ENCODE data around the gene DYRK1A. TPM values are rescaled to one million over a fixed set of nuclear protein-coding genes. Genes with fewer than 3 reads are reported as not detected.

The DYRK1A gene
- polyA plus RNA-seq, 1 donor from 2014 or later: 94.8 TPM

DNA sequence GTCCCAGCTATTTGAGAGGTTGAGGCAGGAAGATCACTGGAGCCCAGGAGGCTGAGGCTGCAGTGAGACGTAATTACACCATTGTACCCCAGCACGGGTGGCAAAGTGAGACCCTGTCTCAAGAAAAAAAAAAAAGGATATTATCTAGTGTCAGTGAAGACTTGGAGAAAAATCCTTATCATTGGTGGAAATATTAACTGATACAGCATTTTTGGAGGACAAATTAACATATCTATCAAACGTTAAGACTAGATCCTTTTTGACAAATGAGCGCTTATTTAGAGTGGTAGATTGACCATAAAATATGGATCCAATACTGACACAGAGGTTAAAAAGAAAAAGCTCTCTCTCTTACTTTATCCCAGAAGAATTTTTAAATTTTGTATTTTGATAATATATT is 35.2 kb upstream of the DYRK1A start:
- Histone ChIP-seq H3K27me3 (ENCODE audit: insufficient read depth, low read depth, low read length) (no peaks in the 10 kb centered on the region), H3K9ac (ENCODE audit: low read length) (no peak overlapping the region), H3K79me2 (replicated peaks; ENCODE audit: insufficient read depth, low read length) (no peaks in the 10 kb centered on the region), H3K36me3 (ENCODE audit: insufficient read depth, low read length) (no peaks in the 10 kb centered on the region), H3K4me3 (ENCODE audit: low read length) (no peak overlapping the region), H3K27ac (ENCODE audit: low read length) (no peak overlapping the region), H3K9me3 (ENCODE audit: low read length) (no peaks in the 10 kb centered on the region), H3K9me2 (ENCODE audit: insufficient read depth, low read length) (no peaks in the 10 kb centered on the region), H4K20me1 (ENCODE audit: insufficient read depth) (no peaks in the 10 kb centered on the region), H2AFZ (ENCODE audit: low read depth, low read length) (no peak overlapping the region), H3F3A (ENCODE audit: insufficient read depth, low read length, poor library complexity, severe bottlenecking) (no peaks in the 10 kb centered on the region), H3K4me2 (ENCODE audit: low read length) (no peak overlapping the region)
- TF ChIP-seq TAF1 (IDR thresholded peaks at IDR 0.05; ENCODE audit: low read depth) (no peak), POLR2AphosphoS5 (IDR thresholded peaks at IDR 0.05) (no peak), SMC3 (conservative IDR thresholded peaks at IDR 0.05; ENCODE audit: poor library complexity) (no peak), EZH2 (IDR thresholded peaks at IDR 0.05; ENCODE audit: borderline replicate concordance, insufficient read depth, low read length, poor library complexity, severe bottlenecking) (no peak), RAD21 (conservative IDR thresholded peaks at IDR 0.05) (no peak), CTCF (IDR thresholded peaks at IDR 0.05; ENCODE audit: poor library complexity, severe bottlenecking) (no peak), MXI1 (conservative IDR thresholded peaks at IDR 0.05; ENCODE audit: poor library complexity, severe bottlenecking) (no peak), EP300 (conservative IDR thresholded peaks at IDR 0.05; ENCODE audit: poor library complexity, severe bottlenecking) (no peak), REST (IDR thresholded peaks at IDR 0.05; ENCODE audit: borderline replicate concordance) (no peak)

DNA sequence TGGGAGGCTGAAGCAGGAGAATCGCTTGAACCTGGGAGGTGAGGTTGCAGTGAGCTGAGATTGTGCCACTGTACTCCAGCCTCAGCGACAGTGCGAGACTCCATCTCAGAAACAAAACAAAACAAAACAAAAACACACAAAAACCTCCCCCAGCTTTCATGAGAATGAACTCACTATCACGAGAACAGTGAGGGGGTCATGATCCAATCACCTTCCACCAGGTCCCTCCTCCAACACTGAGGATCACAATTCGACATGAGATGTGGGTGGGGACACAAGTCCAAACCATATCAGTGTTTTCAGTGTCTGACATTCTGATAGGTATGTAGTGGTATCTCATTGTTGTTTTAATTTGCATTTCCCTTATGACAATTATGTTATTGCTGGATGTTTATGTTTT is 31.5 kb upstream of the DYRK1A start:
- H3K9me3 ChIP-seq (ENCODE audit: low read length): no peaks in the 10 kb centered on the region
- H3K4me2 ChIP-seq (ENCODE audit: low read length): no peak overlapping the region
- H3K9me2 ChIP-seq (ENCODE audit: insufficient read depth, low read length): no peaks in the 10 kb centered on the region
- H3K36me3 ChIP-seq (ENCODE audit: insufficient read depth, low read length): no peaks in the 10 kb centered on the region
- H3K9ac ChIP-seq (ENCODE audit: low read length): no peak overlapping the region
- no peak overlapping the region for H3K27ac ChIP-seq (ENCODE audit: low read length)
- no peaks in the 10 kb centered on the region for H3K27me3 ChIP-seq (ENCODE audit: insufficient read depth, low read depth, low read length)
- no peaks in the 10 kb centered on the region for H3F3A ChIP-seq (ENCODE audit: insufficient read depth, low read length, poor library complexity, severe bottlenecking)
- H4K20me1 ChIP-seq (ENCODE audit: insufficient read depth): no peaks in the 10 kb centered on the region
- no peak overlapping the region for H3K4me3 ChIP-seq (ENCODE audit: low read length)
- H3K79me2 ChIP-seq (replicated peaks; ENCODE audit: insufficient read depth, low read length): no peaks in the 10 kb centered on the region
- TF ChIP-seq MXI1 (conservative IDR thresholded peaks at IDR 0.05; ENCODE audit: poor library complexity, severe bottlenecking): no peak
- TF ChIP-seq POLR2AphosphoS5 (IDR thresholded peaks at IDR 0.05): no peak
- TF ChIP-seq TAF1 (IDR thresholded peaks at IDR 0.05; ENCODE audit: low read depth): no peak
- TF ChIP-seq SMC3 (conservative IDR thresholded peaks at IDR 0.05; ENCODE audit: poor library complexity): no peak
- no peak for TF ChIP-seq RAD21 (conservative IDR thresholded peaks at IDR 0.05)
- no peak for TF ChIP-seq EP300 (conservative IDR thresholded peaks at IDR 0.05; ENCODE audit: poor library complexity, severe bottlenecking)
- no peak for TF ChIP-seq CTCF (IDR thresholded peaks at IDR 0.05; ENCODE audit: poor library complexity, severe bottlenecking)
- no peak for TF ChIP-seq EZH2 (IDR thresholded peaks at IDR 0.05; ENCODE audit: borderline replicate concordance, insufficient read depth, low read length, poor library complexity, severe bottlenecking)
- TF ChIP-seq REST (IDR thresholded peaks at IDR 0.05; ENCODE audit: borderline replicate concordance): no peak
- H2AFZ ChIP-seq (ENCODE audit: low read depth, low read length): no peak overlapping the region
